ENCODE results near the gene MNT.

MNT gene

DNA sequence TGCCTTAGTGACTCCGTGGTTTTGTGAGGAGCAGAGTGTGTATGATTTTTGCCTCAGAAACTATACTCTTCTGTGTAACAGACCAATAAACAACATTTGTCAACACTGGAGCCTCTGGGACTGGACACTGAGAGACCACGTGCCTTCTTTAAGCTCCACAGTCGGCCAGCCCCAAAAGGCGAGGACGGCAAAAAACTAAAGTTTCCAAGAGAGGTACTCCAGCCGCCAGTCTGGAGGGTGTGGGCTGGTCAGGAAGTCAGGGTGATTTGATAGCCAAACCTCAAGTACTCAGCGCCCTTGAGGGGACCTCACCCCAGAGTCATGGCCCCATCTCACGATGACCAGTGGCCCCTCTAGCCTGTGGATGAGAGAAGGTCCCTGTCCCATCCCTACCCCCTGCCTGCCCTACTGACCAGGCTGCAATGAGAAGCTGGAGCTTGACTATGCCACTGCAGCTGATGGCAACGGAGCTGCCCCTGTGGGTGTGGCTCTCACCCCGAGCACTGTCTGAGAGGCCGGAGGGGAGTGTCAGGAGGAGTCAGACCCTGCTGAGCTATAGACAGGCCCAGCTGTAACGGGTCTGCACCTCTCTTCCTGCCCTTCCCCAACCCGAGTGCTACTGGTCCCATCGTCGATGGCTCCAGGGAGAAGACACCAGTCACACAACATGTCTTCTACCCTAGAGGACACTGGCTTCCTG is 19.8 kb downstream of the MNT start:
- no peak overlapping the region for H3K27ac ChIP-seq
- TF ChIP-seq CTCF (conservative IDR thresholded peaks at IDR 0.05), result no peak

GRCh38 chr17:2380226-2380922 is 20.5 kb downstream of the MNT start:
- no peak for TF ChIP-seq CTCF (conservative IDR thresholded peaks at IDR 0.05)
- H3K27ac ChIP-seq, result no peak overlapping the region

GRCh38 chr17:2379489-2380225 is 21.2 kb downstream of the MNT start:
- H3K27ac ChIP-seq, result no peak overlapping the region
- TF ChIP-seq CTCF (conservative IDR thresholded peaks at IDR 0.05), result no peak

- TF ChIP-seq CTCF (conservative IDR thresholded peaks at IDR 0.05), result no peak
- H3K27ac ChIP-seq, result no peak overlapping the region
Observed at GRCh38 chr17:2378905-2379304, 22.0 kb downstream of the MNT start.

GRCh38 chr17:2377659-2378058 is 23.2 kb downstream of the MNT start:
- no peak for TF ChIP-seq CTCF (conservative IDR thresholded peaks at IDR 0.05)

DNA sequence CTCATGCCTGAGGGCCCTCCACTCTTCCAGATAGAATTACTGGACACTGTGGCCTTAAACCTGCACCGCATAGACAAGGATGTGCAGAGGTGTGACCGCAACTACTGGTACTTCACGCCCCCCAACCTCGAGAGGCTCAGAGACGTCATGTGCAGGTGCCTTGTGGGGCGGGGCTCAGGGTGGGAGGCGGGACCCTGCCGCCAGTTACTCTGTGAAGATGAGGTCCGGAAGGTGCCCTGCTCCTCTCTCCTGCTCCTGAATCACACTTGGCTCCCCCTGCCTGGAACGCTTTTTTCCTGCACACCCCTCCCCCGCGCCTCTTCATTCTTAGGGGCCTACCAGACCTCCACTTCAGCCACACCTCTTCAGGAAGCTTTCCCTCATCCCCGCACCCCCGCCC is 24.8 kb downstream of the MNT start:
- TF ChIP-seq CTCF (conservative IDR thresholded peaks at IDR 0.05), result no peak

More at GRCh38 chr17:2377659-2378058, 23.2 kb downstream of the MNT start:
- no peak overlapping the region for H3K27ac ChIP-seq

GRCh38 chr17:2375406-2375805 is 25.5 kb downstream of the MNT start:
- TF ChIP-seq CTCF (conservative IDR thresholded peaks at IDR 0.05), result no peak
- H3K27ac ChIP-seq, result peak overlapping the region; percentile 44; the same call in 1 of the 2 replicates

More for the DNA sequence above, 24.8 kb downstream of the MNT start:
- H3K27ac ChIP-seq, result no peak overlapping the region

Measured in VCaP (cell line).